CD14-positive monocyte (primary cell): ENCODE results near the gene HAND1. TPM values are rescaled to one million over a fixed set of nuclear protein-coding genes. Genes with fewer than 3 reads are reported as not detected.

ENCODE experiments used
- DNase-seq, 3 donors: peaks; one replicate each; pipeline ENCODE4 v3.0.0-alpha.2; 2011 to 2022
- H2AFZ ChIP-seq: 2 replicates; pipeline ENCODE4 v1.6.0; 2012; ENCODE audit warnings: mild to moderate bottlenecking, low read depth, low read length, inconsistent platforms; ENCODE audit not compliant: insufficient read depth, poor library complexity, severe bottlenecking
- H3K27ac ChIP-seq, 2 donors: 1 replicate in 1 of 2; 2 replicates in 1 of 2; pipeline ENCODE4 v1.5.1; 2012 to 2013; ENCODE audit warnings: low read length in 2 of 2, control low read depth in 1 of 2, inconsistent platforms in 1 of 2, low read depth in 1 of 2, mild to moderate bottlenecking in 1 of 2
- H3K27me3 ChIP-seq, 2 donors: one replicate each; pipeline versions ENCODE4 v1.6.0 to v1.6.1; 2011 to 2013; ENCODE audit warnings: low read length in 2 of 2; ENCODE audit not compliant: control insufficient read depth in 2 of 2, insufficient read depth in 2 of 2
- H3K36me3 ChIP-seq, 2 donors: replicated peaks in 1 of 2; 1 replicate in 1 of 2; 2 replicates in 1 of 2; pipeline versions ENCODE4 v1.5.1 to v1.6.1; 2012 to 2013; ENCODE audit warnings: low read length in 2 of 2, control low read depth in 1 of 2, inconsistent platforms in 1 of 2, mild to moderate bottlenecking in 1 of 2; ENCODE audit not compliant: insufficient read depth in 2 of 2, control insufficient read depth in 1 of 2
- H3K4me1 ChIP-seq, 2 donors: 1 replicate in 1 of 2; 2 replicates in 1 of 2; pipeline versions ENCODE4 v1.5.1 to v1.6.1; 2012 to 2013; ENCODE audit warnings: low read length in 2 of 2, control low read depth in 1 of 2, inconsistent platforms in 1 of 2, mild to moderate bottlenecking in 1 of 2, moderate library complexity in 1 of 2; ENCODE audit not compliant: insufficient read depth in 2 of 2, control insufficient read depth in 1 of 2
- H3K4me2 ChIP-seq: replicated peaks from 2 replicates; pipeline ENCODE3; 2012; ENCODE audit warnings: low read length, moderate library complexity, mild to moderate bottlenecking; ENCODE audit not compliant: poor library complexity, severe bottlenecking; ENCODE audit errors: extremely low read depth
- H3K4me3 ChIP-seq, 3 experiments: fragments of 200-600 bp in 1 of 3; sonication (generic) in 1 of 3; replicated peaks in 1 of 3; 1 replicate in 2 of 3; 2 replicates in 1 of 3; pipeline ENCODE4 v1.5.1; 2011 to 2013; ENCODE audit warnings: low read length in 3 of 3, mild to moderate bottlenecking in 3 of 3, control low read depth in 2 of 3, low read depth in 2 of 3, inconsistent platforms in 1 of 3, moderate library complexity in 1 of 3
- H3K79me2 ChIP-seq: 2 replicates; pipeline ENCODE4 v1.6.0; 2012; ENCODE audit warnings: mild to moderate bottlenecking, control low read depth, inconsistent platforms, low read length, moderate library complexity; ENCODE audit not compliant: insufficient read depth
- H3K9ac ChIP-seq: 2 replicates; pipeline ENCODE4 v1.6.0; 2017; ENCODE audit warnings: low read length, mild to moderate bottlenecking; ENCODE audit not compliant: insufficient read depth, poor library complexity, severe bottlenecking
- H3K9me3 ChIP-seq, 2 donors: replicated peaks in 1 of 2; 1 replicate in 1 of 2; 2 replicates in 1 of 2; pipeline versions ENCODE4 v1.5.1 to v1.6.1; 2012 to 2013; ENCODE audit warnings: low read length in 2 of 2, control low read depth in 1 of 2; ENCODE audit not compliant: control insufficient read depth in 1 of 2, insufficient read depth in 1 of 2
- H4K20me1 ChIP-seq: 2 replicates; pipeline ENCODE4 v1.6.0; 2012; ENCODE audit warnings: mild to moderate bottlenecking, low read length, control low read depth, moderate library complexity; ENCODE audit not compliant: insufficient read depth
- H3K27ac Mint-ChIP-seq, 7 donors: one replicate each; pipeline ENCODE4 v1.8.0; 2020; ENCODE audit warnings: mild to moderate bottlenecking in 7 of 7, mixed read lengths in 7 of 7, moderate library complexity in 6 of 7, inconsistent platforms in 2 of 7
- H3K27me3 Mint-ChIP-seq, 3 donors: one replicate each; pipeline ENCODE4 v1.8.0; 2021 to 2022; ENCODE audit warnings: low read depth in 3 of 3, mild to moderate bottlenecking in 3 of 3, mixed read lengths in 3 of 3, moderate library complexity in 3 of 3, inconsistent platforms in 1 of 3
- H3K36me3 Mint-ChIP-seq, 2 donors: one replicate each; pipeline ENCODE4 v1.8.0; 2020; ENCODE audit warnings: mixed read lengths in 2 of 2, inconsistent platforms in 1 of 2, mild to moderate bottlenecking in 1 of 2
- H3K4me1 Mint-ChIP-seq: one replicate; pipeline ENCODE4 v1.8.0; 2020; ENCODE audit warnings: mild to moderate bottlenecking, mixed read lengths
- H3K4me3 Mint-ChIP-seq, 2 donors: one replicate each; pipeline ENCODE4 v1.8.0; 2020; ENCODE audit warnings: mild to moderate bottlenecking in 2 of 2, mixed read lengths in 2 of 2, moderate library complexity in 1 of 2
- H3K9me3 Mint-ChIP-seq, 7 donors: one replicate each; pipeline ENCODE4 v1.8.0; 2020 to 2022; ENCODE audit warnings: mixed read lengths in 7 of 7, mild to moderate bottlenecking in 6 of 7, moderate library complexity in 6 of 7, inconsistent platforms in 2 of 7
- WGBS: methylation state at CpG from one replicate; pipeline ENCODE4 v1.1.5; 2013; ENCODE audit warnings: missing lambda C conversion rate; ENCODE audit not compliant: insufficient coverage; 5-methylcytosine and 5-hydroxymethylcytosine counted together
- intact Hi-C, 2 donors: fragments of 100-400 bp; cut with micrococcal nuclease; formaldehyde crosslinking; loops; one replicate each; pipeline versions ENCODE4 v1.15.0 to v1.15.1; 2023
- polyA plus RNA-seq, 3 donors: library from polyadenylated mRNA; depleted of rRNA in 1 of 3; unstranded in 2 of 3; stranded (reverse) in 1 of 3; fragments of 300-500 nt in 2 of 3; fragments of >200 nt in 1 of 3; fragmentation: Illumina TruSeq in 2 of 3; gene quantifications; 1 replicate in 2 of 3; 2 replicates in 1 of 3; pipeline ENCODE4 v1.2.3, GENCODE V29; 2012 to 2021
- TF ChIP-seq, protein P1 (sequence below): fragments of 200-600 bp; IDR thresholded peaks from one replicate; pipeline ENCODE4 v1.8.0; 2022; ENCODE audit warnings: antibody characterized with exemption, mild to moderate bottlenecking

HAND1 gene
- polyA plus RNA-seq, 3 donors = not detected

DNA sequence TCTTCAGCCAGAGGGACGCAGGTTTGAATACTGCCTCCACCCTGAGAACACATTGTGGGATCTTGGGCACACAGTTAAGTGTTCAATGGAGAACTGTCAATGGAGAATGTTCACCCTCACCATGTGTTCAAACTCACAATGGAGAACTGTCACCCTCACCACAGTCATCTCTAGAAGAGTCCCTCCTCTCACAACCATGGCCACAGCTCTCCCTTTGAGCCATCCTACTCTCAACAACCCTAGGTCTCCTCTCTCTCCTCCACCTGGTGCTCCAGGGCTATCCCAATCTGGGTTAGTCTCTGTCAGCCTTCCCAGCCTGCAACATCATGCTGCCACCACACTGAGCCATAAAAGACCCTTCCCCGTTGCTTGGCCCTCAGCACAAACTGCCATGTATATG is 36.3 kb upstream of the HAND1 start:
- Mint-ChIP-seq H3K4me1 (peaks cover 7% of the 10 kb centered on the region), H3K36me3 (no peaks in the 10 kb centered on the region)

DNA sequence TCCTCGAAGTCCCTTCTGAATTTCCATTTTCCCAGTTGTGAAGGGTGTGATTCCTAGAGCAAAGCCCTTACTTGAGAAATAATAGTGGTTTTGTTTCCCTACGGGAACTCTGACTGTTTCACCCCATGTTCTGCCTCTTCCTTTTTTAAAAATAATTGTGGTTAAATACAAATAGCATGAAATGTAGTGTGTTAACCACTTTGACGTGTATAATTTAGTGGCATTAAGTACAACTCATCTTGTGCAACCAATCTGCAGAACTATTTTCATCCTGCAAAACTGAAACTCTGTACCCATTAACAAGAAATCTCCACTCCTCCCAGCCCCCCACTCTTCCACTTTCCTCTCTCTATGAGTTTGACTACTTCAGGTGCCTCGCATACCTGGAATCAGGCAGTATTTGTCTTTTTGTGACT is 35.6 kb upstream of the HAND1 start:
- Histone ChIP-seq H3K27ac (no peak overlapping the region), H3K9ac (no peak overlapping the region), H3K4me3 (no peak overlapping the region), H3K27me3 (no peaks in the 10 kb centered on the region), H3K36me3 (no peaks in the 10 kb centered on the region), H3K79me2 (no peaks in the 10 kb centered on the region), H3K4me1 (no peaks in the 10 kb centered on the region), H4K20me1 (no peaks in the 10 kb centered on the region), H2AFZ (no peak overlapping the region), H3K4me2 (no peak overlapping the region), H3K9me3 (no peaks in the 10 kb centered on the region)
- Mint-ChIP-seq H3K4me1 (peaks cover 7% of the 10 kb centered on the region), H3K9me3 (no peaks in the 10 kb centered on the region), H3K4me3 (peak overlapping the region in 1 of 2 donors; percentile 50), H3K27ac (peak overlapping the region in 1 of 7 donors; percentile 24), H3K27me3 (peaks cover 6 to 9% (median 9%) of the 10 kb centered on the region in 3 donors), H3K36me3 (no peaks in the 10 kb centered on the region)
- TF ChIP-seq, protein P1, sequence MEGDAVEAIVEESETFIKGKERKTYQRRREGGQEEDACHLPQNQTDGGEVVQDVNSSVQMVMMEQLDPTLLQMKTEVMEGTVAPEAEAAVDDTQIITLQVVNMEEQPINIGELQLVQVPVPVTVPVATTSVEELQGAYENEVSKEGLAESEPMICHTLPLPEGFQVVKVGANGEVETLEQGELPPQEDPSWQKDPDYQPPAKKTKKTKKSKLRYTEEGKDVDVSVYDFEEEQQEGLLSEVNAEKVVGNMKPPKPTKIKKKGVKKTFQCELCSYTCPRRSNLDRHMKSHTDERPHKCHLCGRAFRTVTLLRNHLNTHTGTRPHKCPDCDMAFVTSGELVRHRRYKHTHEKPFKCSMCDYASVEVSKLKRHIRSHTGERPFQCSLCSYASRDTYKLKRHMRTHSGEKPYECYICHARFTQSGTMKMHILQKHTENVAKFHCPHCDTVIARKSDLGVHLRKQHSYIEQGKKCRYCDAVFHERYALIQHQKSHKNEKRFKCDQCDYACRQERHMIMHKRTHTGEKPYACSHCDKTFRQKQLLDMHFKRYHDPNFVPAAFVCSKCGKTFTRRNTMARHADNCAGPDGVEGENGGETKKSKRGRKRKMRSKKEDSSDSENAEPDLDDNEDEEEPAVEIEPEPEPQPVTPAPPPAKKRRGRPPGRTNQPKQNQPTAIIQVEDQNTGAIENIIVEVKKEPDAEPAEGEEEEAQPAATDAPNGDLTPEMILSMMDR = no peak
- intact Hi-C loops = no loop called here
- no peak for DNase-seq
- WGBS = no CpG with 5 or more reads among the region's 4 CpGs

More for the DNA sequence above, 36.3 kb upstream of the HAND1 start:
- Histone ChIP-seq H3K9me3 (no peaks in the 10 kb centered on the region), H3K4me1 (no peaks in the 10 kb centered on the region), H3K36me3 (no peaks in the 10 kb centered on the region), H3K27ac (no peak overlapping the region), H3K27me3 (no peaks in the 10 kb centered on the region), H3K79me2 (no peaks in the 10 kb centered on the region), H3K9ac (no peak overlapping the region), H4K20me1 (no peaks in the 10 kb centered on the region), H3K4me2 (no peak overlapping the region), H2AFZ (no peak overlapping the region), H3K4me3 (no peak overlapping the region)
- TF ChIP-seq, protein P1 = no peak
- no peak for DNase-seq
- WGBS = 84% methylated on average over 2 of the region's 2 CpGs
- Mint-ChIP-seq H3K27ac (no peak overlapping the region), H3K27me3 (peaks cover 8 to 12% (median 9%) of the 10 kb centered on the region in 3 donors), H3K9me3 (no peaks in the 10 kb centered on the region), H3K4me3 (peak overlapping the region in 1 of 2 donors; percentile 27)
- intact Hi-C loops = no loop called here
